Vagina (tissue), 2 donors: ENCODE results near the gene IRS2.

Source experiments
- CTCF ChIP-seq, 3 experiments: fragments of 450-650 bp in 2 of 3; fragments of 200-600 bp in 1 of 3; sonication (generic) in 1 of 3; IDR thresholded peaks; one replicate each; pipeline ENCODE4 v1.5.1; 2017 to 2019; ENCODE audit warnings: antibody characterized with exemption in 3 of 3, mild to moderate bottlenecking in 2 of 3, moderate library complexity in 2 of 3
- POLR2A ChIP-seq, 2 donors: fragments of 450-650 bp; IDR thresholded peaks; one replicate each; pipeline ENCODE4 v1.6.1; 2017; ENCODE audit warnings: antibody characterized with exemption in 2 of 2, mild to moderate bottlenecking in 2 of 2, moderate library complexity in 2 of 2
- POLR2AphosphoS5 ChIP-seq, 2 donors: sonication (generic); formaldehyde crosslinking; IDR thresholded peaks; one replicate each; pipeline ENCODE4 v1.9.0; 2017; ENCODE audit warnings: antibody characterized with exemption in 2 of 2, mild to moderate bottlenecking in 2 of 2, low read depth in 1 of 2; ENCODE audit not compliant: insufficient read depth in 1 of 2

GRCh38 chr13:109704771-109705635 lies 81.4 kb downstream of the IRS2 start:
- TF ChIP-seq CTCF (IDR thresholded peaks at IDR 0.05) (no peak), POLR2A (IDR thresholded peaks at IDR 0.05) (no peak), POLR2AphosphoS5 (IDR thresholded peaks at IDR 0.05; ENCODE audit: insufficient read depth in 1 of 2, low read depth in 1 of 2) (no peak)
